NCI-H524 treated with DMSO at 0.1 percent for 48 hours (cell line): ENCODE data around the gene PRM1.

Source experiments
- DNase-seq: peaks from one replicate; lab custom pipeline; 2025; lab: John Stamatoyannopoulos, UW

The PRM1 gene

GRCh38 chr16:11253995-11254912, 26.9 kb downstream of the PRM1 start:
- DNase-seq = no peak

- DNase-seq = no peak
These were observed 27.8 kb downstream of the PRM1 start for GRCh38 chr16:11253009-11253994.

GRCh38 chr16:11252482-11252931, 28.6 kb downstream of the PRM1 start:
- no peak for DNase-seq

- DNase-seq = no peak
These were observed 29.3 kb downstream of the PRM1 start for GRCh38 chr16:11251525-11252481.

- no peak for DNase-seq
These were observed 30.2 kb downstream of the PRM1 start for GRCh38 chr16:11250786-11251524.

- DNase-seq = no peak
These were observed 30.9 kb downstream of the PRM1 start for GRCh38 chr16:11250091-11250785.

- no peak for DNase-seq
These were observed 31.7 kb downstream of the PRM1 start for GRCh38 chr16:11249233-11250061.

GRCh38 chr16:11248133-11248532, 33.0 kb downstream of the PRM1 start:
- DNase-seq = no peak

- no peak for DNase-seq
These were observed 35.1 kb downstream of the PRM1 start for GRCh38 chr16:11245988-11246387.

- DNase-seq = no peak
These were observed 35.9 kb downstream of the PRM1 start for GRCh38 chr16:11245222-11245737.

GRCh38 chr16:11242658-11243057, 38.5 kb downstream of the PRM1 start:
- DNase-seq = peak; percentile 57

GRCh38 chr16:11241480-11242204, 39.5 kb downstream of the PRM1 start:
- DNase-seq = no peak

GRCh38 chr16:11240636-11241473, 40.3 kb downstream of the PRM1 start:
- peak; percentile 73 for DNase-seq

GRCh38 chr16:11239644-11240632, 41.2 kb downstream of the PRM1 start:
- DNase-seq = no peak

- no peak for DNase-seq
These were observed 42.6 kb downstream of the PRM1 start for GRCh38 chr16:11238272-11239202.
